ENCODE data around the gene GBP6.
"Not testable (repeated sequence)": the region's sequence is repeated elsewhere in the genome, so short reads cannot be mapped to it uniquely, and the experiment has no call there.

The GBP6 gene

DNA sequence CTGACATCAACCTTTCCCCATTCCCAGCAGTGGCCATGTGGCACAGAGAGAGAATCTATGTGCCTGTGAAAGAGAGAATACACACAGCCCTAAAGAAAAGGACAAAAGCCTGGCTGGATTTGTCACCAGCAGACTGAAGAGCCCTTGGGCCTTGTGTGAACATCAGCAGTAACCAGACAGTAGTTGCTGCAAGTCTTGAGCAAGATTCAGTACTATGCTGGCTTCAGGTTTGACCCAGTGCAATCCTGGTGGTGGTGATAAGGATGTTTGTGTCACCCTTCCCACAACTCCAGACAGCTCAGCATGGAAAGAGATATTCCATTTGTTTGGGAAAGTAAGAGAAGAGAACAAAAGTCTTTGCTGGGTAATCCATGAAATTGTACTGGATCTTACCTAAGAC is 28.4 kb upstream of the GBP6 start:
- Histone ChIP-seq H4K20me1 (ENCODE audit: insufficient read depth, low read length) (no peaks in the 10 kb centered on the region), H2AFZ (ENCODE audit: low read depth, low read length) (no peak overlapping the region), H3K4me3 (ENCODE audit: low read length) (no peak overlapping the region), H3K79me2 (ENCODE audit: low read length) (no peaks in the 10 kb centered on the region), H3K9me3 (ENCODE audit: insufficient read depth, low read length) (no peaks in the 10 kb centered on the region), H3K36me3 (replicated peaks; ENCODE audit: low read depth, low read length) (no peaks in the 10 kb centered on the region), H3K9ac (ENCODE audit: low read length) (no peak overlapping the region), H3K4me1 (ENCODE audit: low read length) (no peaks in the 10 kb centered on the region), H3K27ac (ENCODE audit: low read length) (no peak overlapping the region), H3K27me3 (ENCODE audit: low read depth, low read length) (no peaks in the 10 kb centered on the region), H3K4me2 (ENCODE audit: low read length) (no peak overlapping the region)
- no peak for TF ChIP-seq EZH2phosphoT487 (IDR thresholded peaks at IDR 0.05; ENCODE audit: low read depth)
- TF ChIP-seq, protein P1, sequence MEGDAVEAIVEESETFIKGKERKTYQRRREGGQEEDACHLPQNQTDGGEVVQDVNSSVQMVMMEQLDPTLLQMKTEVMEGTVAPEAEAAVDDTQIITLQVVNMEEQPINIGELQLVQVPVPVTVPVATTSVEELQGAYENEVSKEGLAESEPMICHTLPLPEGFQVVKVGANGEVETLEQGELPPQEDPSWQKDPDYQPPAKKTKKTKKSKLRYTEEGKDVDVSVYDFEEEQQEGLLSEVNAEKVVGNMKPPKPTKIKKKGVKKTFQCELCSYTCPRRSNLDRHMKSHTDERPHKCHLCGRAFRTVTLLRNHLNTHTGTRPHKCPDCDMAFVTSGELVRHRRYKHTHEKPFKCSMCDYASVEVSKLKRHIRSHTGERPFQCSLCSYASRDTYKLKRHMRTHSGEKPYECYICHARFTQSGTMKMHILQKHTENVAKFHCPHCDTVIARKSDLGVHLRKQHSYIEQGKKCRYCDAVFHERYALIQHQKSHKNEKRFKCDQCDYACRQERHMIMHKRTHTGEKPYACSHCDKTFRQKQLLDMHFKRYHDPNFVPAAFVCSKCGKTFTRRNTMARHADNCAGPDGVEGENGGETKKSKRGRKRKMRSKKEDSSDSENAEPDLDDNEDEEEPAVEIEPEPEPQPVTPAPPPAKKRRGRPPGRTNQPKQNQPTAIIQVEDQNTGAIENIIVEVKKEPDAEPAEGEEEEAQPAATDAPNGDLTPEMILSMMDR (IDR thresholded peaks at IDR 0.05; ENCODE audit: low read depth, low read length) = no peak

DNA sequence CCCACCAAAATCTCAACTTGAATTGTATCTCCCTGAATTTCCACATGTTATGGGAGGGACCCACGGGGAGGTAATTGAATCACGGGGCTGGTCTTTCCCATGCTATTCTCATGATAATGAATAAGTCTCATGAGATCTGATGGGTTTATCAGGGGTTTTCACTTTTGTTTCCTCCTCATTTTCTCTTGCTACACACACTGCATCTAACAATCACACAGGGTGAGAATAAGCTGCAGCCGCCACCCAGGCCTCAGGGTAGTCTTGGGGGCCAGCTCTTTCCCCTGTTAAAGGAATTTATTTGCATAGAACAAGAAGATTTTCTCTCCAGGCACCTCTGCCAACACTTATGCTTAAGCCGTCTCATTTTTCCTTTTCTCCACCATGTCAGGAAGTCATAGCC is 26.0 kb upstream of the GBP6 start:
- no peaks in the 10 kb centered on the region for H3K4me1 ChIP-seq (ENCODE audit: low read length)
- no peaks in the 10 kb centered on the region for H3K27me3 ChIP-seq (ENCODE audit: low read depth, low read length)
- H3K79me2 ChIP-seq (ENCODE audit: low read length) = no peaks in the 10 kb centered on the region
- no peaks in the 10 kb centered on the region for H4K20me1 ChIP-seq (ENCODE audit: insufficient read depth, low read length)
- H2AFZ ChIP-seq (ENCODE audit: low read depth, low read length) = no peak overlapping the region
- H3K36me3 ChIP-seq (replicated peaks; ENCODE audit: low read depth, low read length) = no peaks in the 10 kb centered on the region
- no peak overlapping the region for H3K4me2 ChIP-seq (ENCODE audit: low read length)
- H3K9me3 ChIP-seq (ENCODE audit: insufficient read depth, low read length) = no peaks in the 10 kb centered on the region
- no peak overlapping the region for H3K4me3 ChIP-seq (ENCODE audit: low read length)
- H3K9ac ChIP-seq (ENCODE audit: low read length) = no peak overlapping the region
- no peak overlapping the region for H3K27ac ChIP-seq (ENCODE audit: low read length)
- no peak for TF ChIP-seq EZH2phosphoT487 (IDR thresholded peaks at IDR 0.05; ENCODE audit: low read depth)
- TF ChIP-seq, protein P1 (IDR thresholded peaks at IDR 0.05; ENCODE audit: low read depth, low read length) = no peak

- Histone ChIP-seq H3K4me3 (ENCODE audit: low read length) (no peak overlapping the region), H3K79me2 (ENCODE audit: low read length) (no peaks in the 10 kb centered on the region), H3K27ac (ENCODE audit: low read length) (no peak overlapping the region), H3K4me2 (ENCODE audit: low read length) (no peak overlapping the region), H2AFZ (ENCODE audit: low read depth, low read length) (no peak overlapping the region), H3K36me3 (replicated peaks; ENCODE audit: low read depth, low read length) (no peaks in the 10 kb centered on the region), H3K9ac (ENCODE audit: low read length) (no peak overlapping the region), H3K9me3 (ENCODE audit: insufficient read depth, low read length) (no peaks in the 10 kb centered on the region), H4K20me1 (ENCODE audit: insufficient read depth, low read length) (no peaks in the 10 kb centered on the region), H3K27me3 (ENCODE audit: low read depth, low read length) (no peaks in the 10 kb centered on the region), H3K4me1 (ENCODE audit: low read length) (peaks cover 3% of the 10 kb centered on the region)
- TF ChIP-seq, protein P1 (IDR thresholded peaks at IDR 0.05; ENCODE audit: low read depth, low read length) = no peak
- no peak for TF ChIP-seq EZH2phosphoT487 (IDR thresholded peaks at IDR 0.05; ENCODE audit: low read depth)
Observed at GRCh38 chr1:89339039-89339438, 24.8 kb upstream of the GBP6 start.

- peaks cover 12% of the 10 kb centered on the region for H3K4me1 ChIP-seq (ENCODE audit: low read length)
- H3K27me3 ChIP-seq (ENCODE audit: low read depth, low read length); H3K4me3 ChIP-seq (ENCODE audit: low read length); H3K79me2 ChIP-seq (ENCODE audit: low read length); H3K4me2 ChIP-seq (ENCODE audit: low read length); H2AFZ ChIP-seq (ENCODE audit: low read depth, low read length); H3K36me3 ChIP-seq (replicated peaks; ENCODE audit: low read depth, low read length); H3K9me3 ChIP-seq (ENCODE audit: insufficient read depth, low read length); H3K27ac ChIP-seq (ENCODE audit: low read length); H3K9ac ChIP-seq (ENCODE audit: low read length); H4K20me1 ChIP-seq (ENCODE audit: insufficient read depth, low read length): not testable (repeated sequence)
Observed at GRCh38 chr1:89345479-89345878, 18.4 kb upstream of the GBP6 start.

- no peaks in the 10 kb centered on the region for H3K79me2 ChIP-seq (ENCODE audit: low read length)
- TF ChIP-seq EZH2phosphoT487 (IDR thresholded peaks at IDR 0.05; ENCODE audit: low read depth) = no peak
- TF ChIP-seq, protein P1 (IDR thresholded peaks at IDR 0.05; ENCODE audit: low read depth, low read length) = no peak
- H3K27ac ChIP-seq (ENCODE audit: low read length) = no peak overlapping the region
- no peak overlapping the region for H3K4me3 ChIP-seq (ENCODE audit: low read length)
- no peak overlapping the region for H3K4me2 ChIP-seq (ENCODE audit: low read length)
- no peaks in the 10 kb centered on the region for H3K9me3 ChIP-seq (ENCODE audit: insufficient read depth, low read length)
- peaks cover 12% of the 10 kb centered on the region for H3K4me1 ChIP-seq (ENCODE audit: low read length)
- H3K9ac ChIP-seq (ENCODE audit: low read length) = no peak overlapping the region
- no peaks in the 10 kb centered on the region for H3K36me3 ChIP-seq (replicated peaks; ENCODE audit: low read depth, low read length)
- H4K20me1 ChIP-seq (ENCODE audit: insufficient read depth, low read length) = no peaks in the 10 kb centered on the region
- no peak overlapping the region for H2AFZ ChIP-seq (ENCODE audit: low read depth, low read length)
- no peaks in the 10 kb centered on the region for H3K27me3 ChIP-seq (ENCODE audit: low read depth, low read length)
Observed at GRCh38 chr1:89347296-89347695, 16.6 kb upstream of the GBP6 start.

All from OCI-LY3 (cell line).